ENCODE results near the gene HARS2.
"Not testable (repeated sequence)": the region's sequence is repeated elsewhere in the genome, so short reads cannot be mapped to it uniquely, and the experiment has no call there.

- TF ChIP-seq POLR2A (IDR thresholded peaks at IDR 0.05): not testable (repeated sequence)
- TF ChIP-seq, protein P1, sequence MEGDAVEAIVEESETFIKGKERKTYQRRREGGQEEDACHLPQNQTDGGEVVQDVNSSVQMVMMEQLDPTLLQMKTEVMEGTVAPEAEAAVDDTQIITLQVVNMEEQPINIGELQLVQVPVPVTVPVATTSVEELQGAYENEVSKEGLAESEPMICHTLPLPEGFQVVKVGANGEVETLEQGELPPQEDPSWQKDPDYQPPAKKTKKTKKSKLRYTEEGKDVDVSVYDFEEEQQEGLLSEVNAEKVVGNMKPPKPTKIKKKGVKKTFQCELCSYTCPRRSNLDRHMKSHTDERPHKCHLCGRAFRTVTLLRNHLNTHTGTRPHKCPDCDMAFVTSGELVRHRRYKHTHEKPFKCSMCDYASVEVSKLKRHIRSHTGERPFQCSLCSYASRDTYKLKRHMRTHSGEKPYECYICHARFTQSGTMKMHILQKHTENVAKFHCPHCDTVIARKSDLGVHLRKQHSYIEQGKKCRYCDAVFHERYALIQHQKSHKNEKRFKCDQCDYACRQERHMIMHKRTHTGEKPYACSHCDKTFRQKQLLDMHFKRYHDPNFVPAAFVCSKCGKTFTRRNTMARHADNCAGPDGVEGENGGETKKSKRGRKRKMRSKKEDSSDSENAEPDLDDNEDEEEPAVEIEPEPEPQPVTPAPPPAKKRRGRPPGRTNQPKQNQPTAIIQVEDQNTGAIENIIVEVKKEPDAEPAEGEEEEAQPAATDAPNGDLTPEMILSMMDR (IDR thresholded peaks at IDR 0.05): not testable (repeated sequence)
Measured at GRCh38 chr5:140720738-140721137, 29.5 kb downstream of the HARS2 start.
